WTC11 (cell line): ENCODE results near the gene FLT1. TPM values are rescaled to one million over a fixed set of nuclear protein-coding genes. Genes with fewer than 3 reads are reported as not detected.

Source experiments
- ATAC-seq: fragments of 200-7000 bp; cut with Tn5 transposase; 2 replicates; pipeline ENCODE4 v1.10.0; 2021; ENCODE audit warnings: mild to moderate bottlenecking, moderate library complexity
- CTCF ChIA-PET: fragments of 300-600 bp; sonication (Branson Sonifier 250); formaldehyde crosslinking; loops from one replicate; lab custom pipeline; 2021; ENCODE audit warnings: antibody characterized with exemption; lab: Charles Lee
- POLR2A ChIA-PET: fragments of 350-600 bp; sonication (Branson Sonifier 250); formaldehyde crosslinking; loops from one replicate; lab custom pipeline; 2021; ENCODE audit warnings: antibody characterized with exemption; lab: Charles Lee
- DNase-seq: peaks from one replicate; pipeline ENCODE4 v3.0.0; 2021; ENCODE audit warnings: low spot score
- H3K27ac Mint-ChIP-seq: 2 replicates; pipeline ENCODE4 v1.8.0; 2021; ENCODE audit warnings: mixed read lengths
- H3K27me3 Mint-ChIP-seq: 2 replicates; pipeline ENCODE4 v1.8.0; 2021; ENCODE audit warnings: low read depth, mild to moderate bottlenecking, moderate library complexity, mixed read lengths
- H3K36me3 Mint-ChIP-seq: 2 replicates; pipeline ENCODE4 v1.8.0; 2021; ENCODE audit warnings: mixed read lengths
- H3K4me1 Mint-ChIP-seq: 2 replicates; pipeline ENCODE4 v1.8.0; 2022; ENCODE audit warnings: mixed read lengths
- H3K4me3 Mint-ChIP-seq: 2 replicates; pipeline ENCODE4 v1.8.0; 2021; ENCODE audit warnings: mild to moderate bottlenecking, moderate library complexity, mixed read lengths
- H3K9me3 Mint-ChIP-seq: 2 replicates; pipeline ENCODE4 v1.8.0; 2021; ENCODE audit warnings: mixed read lengths
- ATF1 ChIP-seq: sonication (generic); formaldehyde crosslinking; IDR thresholded peaks from 2 replicates; pipeline ENCODE4 v1.8.1; 2023; ENCODE audit warnings: mild to moderate bottlenecking, moderate library complexity, missing genetic modification reagents
- CREB1 ChIP-seq: sonication (generic); formaldehyde crosslinking; IDR thresholded peaks from 2 replicates; pipeline ENCODE4 v1.8.0; 2023; ENCODE audit warnings: mild to moderate bottlenecking, missing genetic modification reagents
- ETV6 ChIP-seq: sonication (generic); formaldehyde crosslinking; IDR thresholded peaks from 2 replicates; pipeline ENCODE4 v1.8.1; 2022; ENCODE audit warnings: mild to moderate bottlenecking, missing genetic modification reagents
- JUN ChIP-seq: sonication (generic); formaldehyde crosslinking; IDR thresholded peaks from 2 replicates; pipeline ENCODE4 v1.8.0; 2023; ENCODE audit warnings: mild to moderate bottlenecking, missing genetic modification reagents
- KAT7 ChIP-seq: sonication (generic); formaldehyde crosslinking; IDR thresholded peaks from 2 replicates; pipeline ENCODE4 v1.8.1; 2023; ENCODE audit warnings: missing genetic modification reagents, mild to moderate bottlenecking, borderline replicate concordance
- MYBL2 ChIP-seq: sonication (generic); formaldehyde crosslinking; IDR thresholded peaks from 2 replicates; pipeline ENCODE4 v1.8.1; 2023; ENCODE audit warnings: mild to moderate bottlenecking, moderate library complexity, missing genetic modification reagents
- NFYB ChIP-seq: sonication (generic); formaldehyde crosslinking; conservative IDR thresholded peaks from 2 replicates; pipeline ENCODE4 v1.8.0; 2022; ENCODE audit warnings: low read depth, missing genetic modification reagents
- NR2C2 ChIP-seq: sonication (generic); formaldehyde crosslinking; IDR thresholded peaks from 2 replicates; pipeline ENCODE4 v1.8.0; 2022; ENCODE audit warnings: mild to moderate bottlenecking, missing genetic modification reagents
- NR3C1 ChIP-seq: sonication (generic); formaldehyde crosslinking; conservative IDR thresholded peaks from 2 replicates; pipeline ENCODE4 v1.8.1; 2023; ENCODE audit warnings: low read depth, mild to moderate bottlenecking, missing genetic modification reagents
- SMAD4 ChIP-seq: sonication (generic); formaldehyde crosslinking; IDR thresholded peaks from 2 replicates; pipeline ENCODE4 v1.8.0; 2022; ENCODE audit warnings: mild to moderate bottlenecking, missing genetic modification reagents
- SP1 ChIP-seq: sonication (generic); formaldehyde crosslinking; conservative IDR thresholded peaks from 2 replicates; pipeline ENCODE4 v1.8.1; 2022; ENCODE audit warnings: missing genetic modification reagents
- TEAD4 ChIP-seq: sonication (generic); formaldehyde crosslinking; IDR thresholded peaks from 2 replicates; pipeline ENCODE4 v1.8.0; 2022; ENCODE audit warnings: mild to moderate bottlenecking, missing genetic modification reagents
- TP53 ChIP-seq: sonication (generic); formaldehyde crosslinking; IDR thresholded peaks from 2 replicates; pipeline ENCODE4 v1.8.1; 2023; ENCODE audit warnings: mild to moderate bottlenecking, missing genetic modification reagents
- ZNF219 ChIP-seq: sonication (generic); formaldehyde crosslinking; IDR thresholded peaks from 2 replicates; pipeline ENCODE4 v1.8.0; 2023; ENCODE audit warnings: missing genetic modification reagents, mild to moderate bottlenecking, borderline replicate concordance
- ZNF671 ChIP-seq: fragments of 250-450 bp; sonication (Bioruptor Pico); IDR thresholded peaks from 2 replicates; pipeline ENCODE4 v1.8.0; 2021; ENCODE audit warnings: mild to moderate bottlenecking
- total RNA-seq: library from RNA; stranded (reverse); gene quantifications from 3 replicates; pipeline ENCODE4 v1.2.3, GENCODE V29; 2021
- TF ChIP-seq, protein P1 (sequence below): fragments of 250-450 bp; sonication (Bioruptor Pico); conservative IDR thresholded peaks from 2 replicates; pipeline ENCODE4 v1.9.0; 2021; ENCODE audit warnings: mild to moderate bottlenecking
- TF ChIP-seq, protein P2 (sequence below): sonication (generic); formaldehyde crosslinking; IDR thresholded peaks from 2 replicates; pipeline ENCODE4 v1.8.1; 2022; ENCODE audit warnings: low read depth, mild to moderate bottlenecking, moderate library complexity, missing genetic modification reagents, borderline replicate concordance
- TF ChIP-seq, protein P3 (sequence below): sonication (generic); formaldehyde crosslinking; IDR thresholded peaks from 2 replicates; pipeline ENCODE4 v1.8.0; 2022; ENCODE audit warnings: mild to moderate bottlenecking, missing genetic modification reagents
- TF ChIP-seq, protein P4 (sequence below): fragments of 250-450 bp; sonication (Bioruptor Pico); IDR thresholded peaks from 2 replicates; pipeline ENCODE4 v1.9.0; 2021; ENCODE audit warnings: moderate library complexity, mild to moderate bottlenecking, inconsistent platforms, borderline replicate concordance
- TF ChIP-seq, protein P5 (sequence below): fragments of 200-600 bp; IDR thresholded peaks from 2 replicates; pipeline ENCODE4 v1.8.0; 2022; ENCODE audit warnings: antibody characterized with exemption
- TF ChIP-seq, protein P6 (sequence below): sonication (generic); formaldehyde crosslinking; IDR thresholded peaks from 2 replicates; pipeline ENCODE4 v1.8.1; 2022; ENCODE audit warnings: mild to moderate bottlenecking, missing genetic modification reagents, moderate library complexity, borderline replicate concordance
- TF ChIP-seq, protein P7 (sequence below): sonication (generic); formaldehyde crosslinking; IDR thresholded peaks from 2 replicates; pipeline ENCODE4 v1.8.0; 2022; ENCODE audit warnings: mild to moderate bottlenecking, missing genetic modification reagents
- TF ChIP-seq, protein P8 (sequence below): sonication (generic); formaldehyde crosslinking; IDR thresholded peaks from 2 replicates; pipeline ENCODE4 v1.8.1; 2023; ENCODE audit warnings: mild to moderate bottlenecking, missing genetic modification reagents

The FLT1 gene
- total RNA-seq, 1 experiment from 2014 or later = 66.3 TPM

DNA sequence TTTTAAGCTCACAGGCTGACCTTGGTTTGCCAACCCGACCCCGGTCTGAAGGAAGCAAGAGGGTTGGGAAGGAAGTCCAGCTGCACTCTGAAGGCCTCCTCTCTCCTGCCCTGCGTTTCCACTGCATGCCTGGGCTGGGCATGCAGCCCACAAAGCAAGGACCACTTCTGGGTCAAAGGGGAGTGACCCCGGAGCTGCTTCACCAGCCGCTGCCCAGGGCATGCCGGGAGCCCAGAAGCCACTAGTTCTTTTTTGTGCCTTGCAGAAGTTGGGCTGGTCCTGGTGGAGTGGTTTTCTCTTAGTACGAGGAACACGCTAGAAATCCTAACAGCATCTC is 166.7 kb downstream of the FLT1 start (continued):
- TF ChIP-seq, protein P1, sequence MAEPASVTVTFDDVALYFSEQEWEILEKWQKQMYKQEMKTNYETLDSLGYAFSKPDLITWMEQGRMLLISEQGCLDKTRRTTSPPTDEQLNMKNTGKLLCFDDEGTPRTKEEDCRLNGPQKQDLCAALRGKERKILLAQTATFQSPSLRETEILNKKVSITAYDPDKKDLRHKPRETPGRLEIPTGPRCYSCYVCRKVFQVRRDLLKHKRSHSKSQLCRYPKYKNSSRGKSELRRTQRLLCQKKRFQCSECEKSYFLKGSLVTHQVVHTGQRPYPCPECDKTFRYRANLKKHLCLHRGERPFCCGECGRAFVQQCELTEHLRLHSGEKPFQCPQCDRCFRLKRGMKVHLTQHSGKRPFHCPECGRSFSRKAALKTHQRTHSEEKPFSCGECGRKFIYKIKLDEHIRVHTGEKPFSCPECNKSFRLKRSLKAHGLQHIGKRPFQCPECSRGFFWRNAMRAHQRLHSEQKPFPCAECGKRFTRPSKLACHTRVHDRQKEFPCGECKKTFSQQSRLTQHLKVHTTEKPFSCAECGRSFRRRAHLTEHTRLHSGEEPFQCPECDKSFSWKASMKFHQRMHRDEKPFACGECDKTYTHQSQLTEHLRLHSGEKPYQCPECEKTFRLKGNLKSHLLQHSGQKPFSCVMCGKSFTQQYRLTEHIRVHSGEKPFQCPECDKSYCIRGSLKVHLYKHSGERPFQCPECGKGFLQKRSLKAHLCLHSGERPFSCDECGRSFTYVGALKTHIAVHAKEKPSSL (CRISPR knock-in tag) = no peak
- TF ChIP-seq, protein P2, sequence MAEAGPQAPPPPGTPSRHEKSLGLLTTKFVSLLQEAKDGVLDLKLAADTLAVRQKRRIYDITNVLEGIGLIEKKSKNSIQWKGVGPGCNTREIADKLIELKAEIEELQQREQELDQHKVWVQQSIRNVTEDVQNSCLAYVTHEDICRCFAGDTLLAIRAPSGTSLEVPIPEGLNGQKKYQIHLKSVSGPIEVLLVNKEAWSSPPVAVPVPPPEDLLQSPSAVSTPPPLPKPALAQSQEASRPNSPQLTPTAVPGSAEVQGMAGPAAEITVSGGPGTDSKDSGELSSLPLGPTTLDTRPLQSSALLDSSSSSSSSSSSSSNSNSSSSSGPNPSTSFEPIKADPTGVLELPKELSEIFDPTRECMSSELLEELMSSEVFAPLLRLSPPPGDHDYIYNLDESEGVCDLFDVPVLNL (CRISPR knock-in tag) = no peak

DNA sequence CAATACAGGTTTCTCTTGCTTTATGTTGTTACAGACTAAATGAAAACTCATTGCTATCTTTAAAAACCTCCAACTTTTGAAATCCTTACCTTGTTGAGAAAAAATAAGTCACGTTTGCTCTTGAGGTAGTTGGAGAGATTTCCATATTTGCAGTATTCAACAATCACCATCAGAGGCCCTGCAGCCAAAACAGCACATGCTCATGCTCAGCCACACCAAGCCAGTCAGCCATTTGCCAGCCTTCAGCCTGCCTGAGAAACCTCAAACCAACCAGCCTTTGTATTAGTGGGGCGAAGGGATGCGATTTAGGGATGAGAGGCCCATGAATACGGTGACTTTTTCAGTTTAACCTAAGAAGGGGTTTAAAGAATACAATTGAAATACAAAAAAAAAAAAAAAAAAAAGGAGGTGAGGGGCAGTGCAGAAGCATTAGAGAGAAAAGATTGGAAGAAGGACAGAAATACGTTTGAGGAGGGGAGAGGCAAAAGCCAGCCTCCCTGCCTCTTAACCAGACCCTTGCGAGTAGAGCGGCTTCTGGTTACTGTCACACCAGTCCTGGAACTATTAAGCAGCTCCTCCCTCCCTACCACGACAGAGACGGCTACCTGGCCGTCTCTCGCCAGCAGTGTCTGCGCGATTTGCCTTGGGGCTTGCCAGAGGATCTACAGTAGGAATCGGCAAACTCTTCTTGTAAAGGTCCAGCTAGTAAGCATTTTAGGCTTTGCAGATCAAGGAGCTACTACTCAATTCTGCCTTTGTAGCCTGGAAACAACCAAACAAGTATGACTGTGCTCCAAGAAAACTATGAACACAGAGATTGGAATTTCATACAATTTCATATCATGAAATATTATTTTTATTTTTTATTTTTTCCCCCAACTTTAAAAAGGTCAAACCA is 167.3 kb downstream of the FLT1 start:
- Mint-ChIP-seq H3K4me1 (peaks cover 19% of the 10 kb centered on the region), H3K9me3 (no peaks in the 10 kb centered on the region), H3K4me3 (no peak overlapping the region), H3K27ac (0 out of 2 replicates have a peak overlapping the region, but pooled peaks have one; percentile 31), H3K36me3 (peaks cover 17% of the 10 kb centered on the region), H3K27me3 (no peaks in the 10 kb centered on the region)
- ChIA-PET POLR2A (no interaction called here), CTCF (interaction anchor here (1.4 kb wide), 1 partner anchor 309 kb away, joined by 3 read pairs; no protein-coding TSS in a partner anchor)
- ATAC-seq (no peak), DNase-seq (no peak)
- no peak for TF ChIP-seq TEAD4 (CRISPR knock-in tag)
- TF ChIP-seq KAT7 (CRISPR knock-in tag) = no peak
- TF ChIP-seq ZNF219 (CRISPR knock-in tag) = no peak
- TF ChIP-seq, protein P3, sequence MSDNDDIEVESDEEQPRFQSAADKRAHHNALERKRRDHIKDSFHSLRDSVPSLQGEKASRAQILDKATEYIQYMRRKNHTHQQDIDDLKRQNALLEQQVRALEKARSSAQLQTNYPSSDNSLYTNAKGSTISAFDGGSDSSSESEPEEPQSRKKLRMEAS (CRISPR knock-in tag) = no peak
- no peak for TF ChIP-seq SP1 (CRISPR knock-in tag)
- TF ChIP-seq, protein P4, sequence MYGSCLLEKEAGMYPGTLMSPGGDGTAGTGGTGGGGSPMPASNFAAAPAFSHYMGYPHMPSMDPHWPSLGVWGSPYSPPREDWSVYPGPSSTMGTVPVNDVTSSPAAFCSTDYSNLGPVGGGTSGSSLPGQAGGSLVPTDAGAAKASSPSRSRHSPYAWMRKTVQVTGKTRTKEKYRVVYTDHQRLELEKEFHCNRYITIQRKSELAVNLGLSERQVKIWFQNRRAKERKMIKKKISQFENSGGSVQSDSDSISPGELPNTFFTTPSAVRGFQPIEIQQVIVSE = no peak
- TF ChIP-seq, protein P5, sequence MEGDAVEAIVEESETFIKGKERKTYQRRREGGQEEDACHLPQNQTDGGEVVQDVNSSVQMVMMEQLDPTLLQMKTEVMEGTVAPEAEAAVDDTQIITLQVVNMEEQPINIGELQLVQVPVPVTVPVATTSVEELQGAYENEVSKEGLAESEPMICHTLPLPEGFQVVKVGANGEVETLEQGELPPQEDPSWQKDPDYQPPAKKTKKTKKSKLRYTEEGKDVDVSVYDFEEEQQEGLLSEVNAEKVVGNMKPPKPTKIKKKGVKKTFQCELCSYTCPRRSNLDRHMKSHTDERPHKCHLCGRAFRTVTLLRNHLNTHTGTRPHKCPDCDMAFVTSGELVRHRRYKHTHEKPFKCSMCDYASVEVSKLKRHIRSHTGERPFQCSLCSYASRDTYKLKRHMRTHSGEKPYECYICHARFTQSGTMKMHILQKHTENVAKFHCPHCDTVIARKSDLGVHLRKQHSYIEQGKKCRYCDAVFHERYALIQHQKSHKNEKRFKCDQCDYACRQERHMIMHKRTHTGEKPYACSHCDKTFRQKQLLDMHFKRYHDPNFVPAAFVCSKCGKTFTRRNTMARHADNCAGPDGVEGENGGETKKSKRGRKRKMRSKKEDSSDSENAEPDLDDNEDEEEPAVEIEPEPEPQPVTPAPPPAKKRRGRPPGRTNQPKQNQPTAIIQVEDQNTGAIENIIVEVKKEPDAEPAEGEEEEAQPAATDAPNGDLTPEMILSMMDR = no peak

DNA sequence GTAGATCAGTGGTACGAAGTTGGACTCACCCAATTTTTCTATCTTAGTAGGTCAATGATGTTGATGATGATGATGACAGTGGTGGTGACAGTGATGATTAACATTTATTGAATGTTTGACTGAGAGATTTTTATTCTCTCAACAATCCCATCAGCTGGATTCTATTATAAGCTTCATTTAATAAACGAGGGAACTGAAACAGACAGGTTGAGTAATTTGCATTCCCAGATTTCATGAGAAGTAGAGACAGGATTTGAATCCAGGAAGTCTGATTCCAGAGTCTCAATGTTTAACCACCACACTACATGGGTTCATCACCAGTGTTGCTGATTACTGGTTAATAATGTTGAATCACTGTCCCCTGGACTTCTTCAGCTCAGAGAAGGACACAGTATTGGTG is 168.9 kb downstream of the FLT1 start:
- peaks cover 19% of the 10 kb centered on the region for H3K4me1 Mint-ChIP-seq
- H3K9me3 Mint-ChIP-seq = no peaks in the 10 kb centered on the region
- no peak for ATAC-seq
- DNase-seq = no peak
- ChIA-PET POLR2A (interaction anchor here (0.7 kb wide), 1 partner anchor 173 kb away, joined by 5 read pairs; no protein-coding TSS in a partner anchor), CTCF (interaction anchor here (0.6 to 0.8 kb wide), 2 partner anchors 455 to 471 kb away, joined by 3 read pairs; no protein-coding TSS in a partner anchor)
- peaks cover 28% of the 10 kb centered on the region for H3K36me3 Mint-ChIP-seq
- no peak overlapping the region for H3K27ac Mint-ChIP-seq
- no peak overlapping the region for H3K4me3 Mint-ChIP-seq
- no peaks in the 10 kb centered on the region for H3K27me3 Mint-ChIP-seq
- no peak for TF ChIP-seq NR2C2
- TF ChIP-seq MYBL2 (CRISPR knock-in tag) = no peak
- no peak for TF ChIP-seq ATF1 (CRISPR knock-in tag)
- no peak for TF ChIP-seq JUN (CRISPR knock-in tag)
- TF ChIP-seq ETV6 (CRISPR knock-in tag) = no peak
- TF ChIP-seq SMAD4 (CRISPR knock-in tag) = no peak
- TF ChIP-seq, protein P6, sequence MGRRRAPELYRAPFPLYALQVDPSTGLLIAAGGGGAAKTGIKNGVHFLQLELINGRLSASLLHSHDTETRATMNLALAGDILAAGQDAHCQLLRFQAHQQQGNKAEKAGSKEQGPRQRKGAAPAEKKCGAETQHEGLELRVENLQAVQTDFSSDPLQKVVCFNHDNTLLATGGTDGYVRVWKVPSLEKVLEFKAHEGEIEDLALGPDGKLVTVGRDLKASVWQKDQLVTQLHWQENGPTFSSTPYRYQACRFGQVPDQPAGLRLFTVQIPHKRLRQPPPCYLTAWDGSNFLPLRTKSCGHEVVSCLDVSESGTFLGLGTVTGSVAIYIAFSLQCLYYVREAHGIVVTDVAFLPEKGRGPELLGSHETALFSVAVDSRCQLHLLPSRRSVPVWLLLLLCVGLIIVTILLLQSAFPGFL (CRISPR knock-in tag) = no peak
- TF ChIP-seq TP53 (CRISPR knock-in tag) = no peak
- TF ChIP-seq NR3C1 (CRISPR knock-in tag) = no peak
- TF ChIP-seq, protein P7, sequence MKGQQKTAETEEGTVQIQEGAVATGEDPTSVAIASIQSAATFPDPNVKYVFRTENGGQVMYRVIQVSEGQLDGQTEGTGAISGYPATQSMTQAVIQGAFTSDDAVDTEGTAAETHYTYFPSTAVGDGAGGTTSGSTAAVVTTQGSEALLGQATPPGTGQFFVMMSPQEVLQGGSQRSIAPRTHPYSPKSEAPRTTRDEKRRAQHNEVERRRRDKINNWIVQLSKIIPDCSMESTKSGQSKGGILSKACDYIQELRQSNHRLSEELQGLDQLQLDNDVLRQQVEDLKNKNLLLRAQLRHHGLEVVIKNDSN (CRISPR knock-in tag) = no peak
- no peak for TF ChIP-seq CREB1 (CRISPR knock-in tag)
- no peak for TF ChIP-seq NFYB
- no peak for TF ChIP-seq ZNF671 (CRISPR knock-in tag)
- no peak for TF ChIP-seq TEAD4 (CRISPR knock-in tag)
- TF ChIP-seq KAT7 (CRISPR knock-in tag) = no peak
- TF ChIP-seq, protein P8, sequence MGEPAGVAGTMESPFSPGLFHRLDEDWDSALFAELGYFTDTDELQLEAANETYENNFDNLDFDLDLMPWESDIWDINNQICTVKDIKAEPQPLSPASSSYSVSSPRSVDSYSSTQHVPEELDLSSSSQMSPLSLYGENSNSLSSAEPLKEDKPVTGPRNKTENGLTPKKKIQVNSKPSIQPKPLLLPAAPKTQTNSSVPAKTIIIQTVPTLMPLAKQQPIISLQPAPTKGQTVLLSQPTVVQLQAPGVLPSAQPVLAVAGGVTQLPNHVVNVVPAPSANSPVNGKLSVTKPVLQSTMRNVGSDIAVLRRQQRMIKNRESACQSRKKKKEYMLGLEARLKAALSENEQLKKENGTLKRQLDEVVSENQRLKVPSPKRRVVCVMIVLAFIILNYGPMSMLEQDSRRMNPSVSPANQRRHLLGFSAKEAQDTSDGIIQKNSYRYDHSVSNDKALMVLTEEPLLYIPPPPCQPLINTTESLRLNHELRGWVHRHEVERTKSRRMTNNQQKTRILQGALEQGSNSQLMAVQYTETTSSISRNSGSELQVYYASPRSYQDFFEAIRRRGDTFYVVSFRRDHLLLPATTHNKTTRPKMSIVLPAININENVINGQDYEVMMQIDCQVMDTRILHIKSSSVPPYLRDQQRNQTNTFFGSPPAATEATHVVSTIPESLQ (CRISPR knock-in tag) = no peak
